ENCODE results near the gene TBL1Y. TPM values are rescaled to one million over a fixed set of nuclear protein-coding genes. Genes with fewer than 3 reads are reported as not detected.

Gene TBL1Y
- total and polyA plus RNA-seq, 10 donors: not detected

DNA sequence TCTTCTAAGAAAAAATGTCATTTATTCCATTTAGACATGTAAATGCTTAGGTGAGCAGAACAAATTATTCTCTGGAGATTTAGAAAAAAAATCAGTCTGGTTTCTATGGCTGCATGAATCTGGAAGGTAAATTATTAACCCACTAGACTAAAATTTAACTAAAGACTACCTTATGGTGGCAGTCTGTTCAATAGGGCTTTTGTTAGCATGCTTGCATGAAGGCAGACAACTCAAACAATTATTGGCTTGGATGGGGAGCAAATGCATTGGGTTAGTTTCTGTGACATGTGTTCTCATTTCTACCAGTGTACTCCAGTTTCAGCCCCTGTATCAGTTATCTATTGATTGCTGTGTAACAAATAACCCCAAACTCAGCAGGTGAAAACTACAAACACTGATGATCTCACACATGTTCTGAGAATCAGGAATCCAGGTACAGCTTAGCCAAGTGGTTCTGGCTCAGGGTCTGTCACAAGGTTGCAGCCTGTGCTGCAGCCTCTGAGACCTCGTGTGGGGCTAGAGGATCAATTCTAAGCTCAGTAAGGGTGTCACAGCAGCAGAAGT is 87.1 kb downstream of the TBL1Y start:
- 17 to 60% (median 36%) methylated on average over 1 of the region's 1 CpG; no CpG with 5 or more reads in 2 of the 5 donors for WGBS, 5 donors

DNA sequence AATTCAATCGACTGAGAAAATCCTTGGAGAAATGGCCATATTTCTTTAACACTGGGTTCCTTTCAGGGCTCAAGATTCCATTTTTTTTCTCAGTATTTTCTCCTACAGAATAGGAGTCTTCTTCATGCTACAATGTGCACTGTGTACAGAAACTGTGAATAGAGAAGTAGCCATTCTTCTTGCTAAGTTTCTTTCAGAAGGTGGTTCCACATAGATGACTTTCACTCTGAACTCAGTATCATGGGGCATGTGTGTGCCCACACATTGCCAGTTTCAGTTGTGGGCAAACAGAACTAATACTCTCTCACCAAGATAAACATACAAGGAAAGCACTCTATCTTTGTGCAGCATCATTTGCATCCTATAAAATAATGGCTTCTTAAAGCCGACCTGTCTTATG is 89.4 kb downstream of the TBL1Y start:
- DNase-seq: no peak
- TF ChIP-seq POLR2A (IDR thresholded peaks at IDR 0.05): no peak
- no peak for TF ChIP-seq POLR2AphosphoS5 (IDR thresholded peaks at IDR 0.05)
- TF ChIP-seq, protein P1, sequence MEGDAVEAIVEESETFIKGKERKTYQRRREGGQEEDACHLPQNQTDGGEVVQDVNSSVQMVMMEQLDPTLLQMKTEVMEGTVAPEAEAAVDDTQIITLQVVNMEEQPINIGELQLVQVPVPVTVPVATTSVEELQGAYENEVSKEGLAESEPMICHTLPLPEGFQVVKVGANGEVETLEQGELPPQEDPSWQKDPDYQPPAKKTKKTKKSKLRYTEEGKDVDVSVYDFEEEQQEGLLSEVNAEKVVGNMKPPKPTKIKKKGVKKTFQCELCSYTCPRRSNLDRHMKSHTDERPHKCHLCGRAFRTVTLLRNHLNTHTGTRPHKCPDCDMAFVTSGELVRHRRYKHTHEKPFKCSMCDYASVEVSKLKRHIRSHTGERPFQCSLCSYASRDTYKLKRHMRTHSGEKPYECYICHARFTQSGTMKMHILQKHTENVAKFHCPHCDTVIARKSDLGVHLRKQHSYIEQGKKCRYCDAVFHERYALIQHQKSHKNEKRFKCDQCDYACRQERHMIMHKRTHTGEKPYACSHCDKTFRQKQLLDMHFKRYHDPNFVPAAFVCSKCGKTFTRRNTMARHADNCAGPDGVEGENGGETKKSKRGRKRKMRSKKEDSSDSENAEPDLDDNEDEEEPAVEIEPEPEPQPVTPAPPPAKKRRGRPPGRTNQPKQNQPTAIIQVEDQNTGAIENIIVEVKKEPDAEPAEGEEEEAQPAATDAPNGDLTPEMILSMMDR (IDR thresholded peaks at IDR 0.05 in 8 of 11, conservative IDR thresholded peaks at IDR 0.05 in 3 of 11): no peak
- Histone ChIP-seq H3K27me3 (replicated peaks in 1 of 7) (no peaks in the 10 kb centered on the region), H3K27ac (no peak overlapping the region), H3K9me3 (no peaks in the 10 kb centered on the region), H3K4me3 (no peak overlapping the region), H3K36me3 (no peaks in the 10 kb centered on the region), H3K4me1 (no peaks in the 10 kb centered on the region)
- intact Hi-C loops (cut with DNase I; ENCODE audit: low total_unique reads): no loop called here
- WGBS, 5 donors: 70 to 81% (median 73%) methylated on average over 2 of the region's 2 CpGs; no CpG with 5 or more reads in 2 of the 5 donors

More for the DNA sequence above, 87.1 kb downstream of the TBL1Y start:
- Histone ChIP-seq H3K9me3 (no peaks in the 10 kb centered on the region), H3K36me3 (no peaks in the 10 kb centered on the region), H3K27ac (no peak overlapping the region), H3K4me1 (no peaks in the 10 kb centered on the region), H3K27me3 (replicated peaks in 1 of 7) (no peaks in the 10 kb centered on the region), H3K4me3 (no peak overlapping the region)
- DNase-seq: no peak
- TF ChIP-seq POLR2AphosphoS5 (IDR thresholded peaks at IDR 0.05) (no peak), POLR2A (IDR thresholded peaks at IDR 0.05) (no peak)
- intact Hi-C loops (cut with DNase I; ENCODE audit: low total_unique reads): no loop called here

DNA sequence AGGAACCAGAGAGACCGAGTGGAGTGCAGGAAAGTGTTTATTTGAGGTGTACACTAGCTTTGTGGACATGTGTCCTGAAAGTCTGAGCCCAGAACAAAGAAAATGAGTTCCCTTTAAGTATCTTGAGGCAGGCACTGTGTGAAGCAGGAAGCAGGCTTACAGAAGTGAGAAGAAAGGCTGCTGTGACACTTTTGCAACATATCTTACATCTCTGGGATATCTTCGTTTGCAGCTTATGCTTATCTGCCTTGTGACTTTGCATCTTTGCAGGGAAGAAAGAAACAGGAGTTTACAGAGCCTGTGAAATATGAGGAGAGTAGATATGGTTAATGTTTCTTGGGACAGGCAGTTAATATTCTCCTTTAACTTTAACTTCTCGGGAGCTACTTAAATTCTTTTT is 92.1 kb downstream of the TBL1Y start:
- Histone ChIP-seq H3K4me3 (no peak overlapping the region), H3K36me3 (no peaks in the 10 kb centered on the region), H3K9me3 (no peaks in the 10 kb centered on the region), H3K4me1 (no peaks in the 10 kb centered on the region), H3K27ac (no peak overlapping the region), H3K27me3 (replicated peaks in 1 of 7) (no peaks in the 10 kb centered on the region)
- 38 to 42% (median 39%) methylated on average over 3 of the region's 3 CpGs; no CpG with 5 or more reads in 2 of the 5 donors for WGBS, 5 donors
- DNase-seq: no peak
- intact Hi-C loops (cut with DNase I; ENCODE audit: low total_unique reads): no loop called here
- TF ChIP-seq, protein P1 (IDR thresholded peaks at IDR 0.05 in 8 of 11, conservative IDR thresholded peaks at IDR 0.05 in 3 of 11): no peak
- TF ChIP-seq POLR2A (IDR thresholded peaks at IDR 0.05) (no peak), POLR2AphosphoS5 (IDR thresholded peaks at IDR 0.05) (no peak)

DNA sequence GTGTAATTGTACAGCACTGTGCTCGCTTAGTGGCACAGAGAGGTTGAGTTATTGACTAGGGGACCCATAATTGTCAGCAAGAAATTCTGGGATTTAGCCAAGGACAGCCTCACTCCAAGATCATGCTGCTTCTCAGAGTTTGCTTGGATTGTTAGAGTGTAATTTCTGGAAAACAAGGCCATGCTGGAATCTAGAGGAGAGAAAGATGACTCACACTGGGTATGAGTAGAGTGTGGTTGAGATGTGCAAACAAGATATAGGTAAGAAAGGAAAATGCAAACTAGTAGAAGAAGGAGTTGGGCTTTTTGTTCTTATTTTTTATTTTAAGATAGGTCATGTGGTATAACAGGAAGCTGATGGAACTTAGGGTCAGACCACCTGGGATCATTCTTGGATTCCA is 97.4 kb downstream of the TBL1Y start:
- no peaks in the 10 kb centered on the region for H3K4me1 ChIP-seq
- H3K27me3 ChIP-seq (replicated peaks in 1 of 7): no peaks in the 10 kb centered on the region
- no peaks in the 10 kb centered on the region for H3K9me3 ChIP-seq
- H3K4me3 ChIP-seq: no peak overlapping the region
- no peak for DNase-seq
- H3K36me3 ChIP-seq: no peaks in the 10 kb centered on the region
- 78 to 100% (median 90%) methylated on average over 1 of the region's 1 CpG; no CpG with 5 or more reads in 2 of the 5 donors for WGBS, 5 donors
- no peak for TF ChIP-seq POLR2AphosphoS5 (IDR thresholded peaks at IDR 0.05)
- TF ChIP-seq POLR2A (IDR thresholded peaks at IDR 0.05): no peak
- TF ChIP-seq, protein P1 (IDR thresholded peaks at IDR 0.05 in 8 of 11, conservative IDR thresholded peaks at IDR 0.05 in 3 of 11): no peak
- no peak overlapping the region for H3K27ac ChIP-seq
- intact Hi-C loops (cut with DNase I; ENCODE audit: low total_unique reads): no loop called here
